ENCODE data around the gene MAN1C1. TPM values are rescaled to one million over a fixed set of nuclear protein-coding genes. Genes with fewer than 3 reads are reported as not detected.
A peak's percentile ranks its signal among the peaks of the same experiment; 100 is the strongest.

The MAN1C1 gene
- total RNA-seq, 1 donor from 2014 or later: 64.7 TPM

- H3K36me3 Mint-ChIP-seq (ENCODE audit: unreplicated experiment): peaks cover 30% of the 10 kb centered on the region
- H3K4me1 Mint-ChIP-seq (ENCODE audit: unreplicated experiment): peaks cover 3% of the 10 kb centered on the region
- peaks cover 28% of the 10 kb centered on the region for H3K27me3 Mint-ChIP-seq (ENCODE audit: unreplicated experiment)
- no peaks in the 10 kb centered on the region for H3K9me3 Mint-ChIP-seq (ENCODE audit: unreplicated experiment)
- H3K27ac Mint-ChIP-seq (ENCODE audit: unreplicated experiment): peak overlapping the region; percentile 1
- no peak overlapping the region for H3K4me3 Mint-ChIP-seq (ENCODE audit: unreplicated experiment)
- TF ChIP-seq, protein P1, sequence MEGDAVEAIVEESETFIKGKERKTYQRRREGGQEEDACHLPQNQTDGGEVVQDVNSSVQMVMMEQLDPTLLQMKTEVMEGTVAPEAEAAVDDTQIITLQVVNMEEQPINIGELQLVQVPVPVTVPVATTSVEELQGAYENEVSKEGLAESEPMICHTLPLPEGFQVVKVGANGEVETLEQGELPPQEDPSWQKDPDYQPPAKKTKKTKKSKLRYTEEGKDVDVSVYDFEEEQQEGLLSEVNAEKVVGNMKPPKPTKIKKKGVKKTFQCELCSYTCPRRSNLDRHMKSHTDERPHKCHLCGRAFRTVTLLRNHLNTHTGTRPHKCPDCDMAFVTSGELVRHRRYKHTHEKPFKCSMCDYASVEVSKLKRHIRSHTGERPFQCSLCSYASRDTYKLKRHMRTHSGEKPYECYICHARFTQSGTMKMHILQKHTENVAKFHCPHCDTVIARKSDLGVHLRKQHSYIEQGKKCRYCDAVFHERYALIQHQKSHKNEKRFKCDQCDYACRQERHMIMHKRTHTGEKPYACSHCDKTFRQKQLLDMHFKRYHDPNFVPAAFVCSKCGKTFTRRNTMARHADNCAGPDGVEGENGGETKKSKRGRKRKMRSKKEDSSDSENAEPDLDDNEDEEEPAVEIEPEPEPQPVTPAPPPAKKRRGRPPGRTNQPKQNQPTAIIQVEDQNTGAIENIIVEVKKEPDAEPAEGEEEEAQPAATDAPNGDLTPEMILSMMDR (IDR thresholded peaks at IDR 0.05): no peak
- no peak for DNase-seq (ENCODE audit: extremely low spot score, unreplicated experiment)
Observed at GRCh38 chr1:25673962-25674806, 57.6 kb downstream of the MAN1C1 start.

DNA sequence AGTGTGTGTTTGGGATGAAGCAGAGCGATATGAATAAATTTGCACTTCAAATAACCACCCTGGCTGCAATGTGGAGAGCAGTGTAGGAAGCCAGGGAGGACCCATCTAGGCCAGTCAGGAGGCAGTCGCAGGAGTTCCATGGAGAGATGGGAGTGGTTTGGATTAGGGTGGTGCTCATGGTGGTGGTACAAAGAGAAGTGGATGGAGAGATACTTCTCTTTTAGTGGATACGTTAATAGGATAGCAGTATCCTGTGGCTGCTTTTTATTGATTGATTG lies 58.2 kb downstream of the MAN1C1 start:
- Mint-ChIP-seq H3K27ac (ENCODE audit: unreplicated experiment) (no peak overlapping the region), H3K27me3 (ENCODE audit: unreplicated experiment) (peaks cover 28% of the 10 kb centered on the region), H3K4me1 (ENCODE audit: unreplicated experiment) (peaks cover 3% of the 10 kb centered on the region), H3K9me3 (ENCODE audit: unreplicated experiment) (no peaks in the 10 kb centered on the region), H3K4me3 (ENCODE audit: unreplicated experiment) (no peak overlapping the region), H3K36me3 (ENCODE audit: unreplicated experiment) (peaks cover 30% of the 10 kb centered on the region)
- DNase-seq (ENCODE audit: extremely low spot score, unreplicated experiment): no peak
- TF ChIP-seq, protein P1 (IDR thresholded peaks at IDR 0.05): no peak

DNA sequence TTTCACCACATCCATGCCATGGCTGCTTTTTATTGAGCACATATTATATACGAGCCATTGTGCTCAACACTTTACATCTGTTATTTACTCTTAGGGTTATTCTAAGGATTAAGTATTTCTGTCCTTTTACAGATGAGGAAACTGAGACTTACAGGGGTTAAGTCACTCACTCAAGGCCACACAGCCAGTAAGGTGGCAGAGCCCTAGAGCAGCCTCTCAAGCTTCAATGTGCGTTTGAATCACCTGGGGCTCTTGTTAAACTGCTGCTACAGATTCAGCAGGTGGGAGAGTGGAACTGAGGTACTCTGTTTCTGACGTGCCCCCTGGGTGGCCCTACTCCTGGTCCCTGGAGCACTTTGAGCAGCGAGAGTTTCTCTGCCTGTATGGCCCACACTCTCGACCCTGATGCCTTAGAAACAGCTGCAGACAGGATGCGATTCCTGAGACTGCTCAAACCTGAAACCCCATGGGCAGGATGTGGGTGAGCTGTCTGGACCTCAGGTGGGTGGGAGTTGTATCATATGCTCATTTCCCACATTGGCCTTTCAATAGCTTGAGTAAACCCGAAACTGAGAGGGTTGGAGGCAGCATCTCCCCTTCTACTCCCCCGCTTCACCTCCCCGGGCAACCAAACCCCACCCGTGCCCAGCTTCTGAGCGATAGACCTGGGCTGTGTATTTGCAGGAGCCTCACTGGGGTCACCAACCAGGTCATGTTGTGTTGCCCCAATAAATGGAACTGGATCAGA lies 59.3 kb downstream of the MAN1C1 start:
- TF ChIP-seq, protein P1 (IDR thresholded peaks at IDR 0.05): no peak
- Mint-ChIP-seq H3K9me3 (ENCODE audit: unreplicated experiment) (no peaks in the 10 kb centered on the region), H3K27me3 (ENCODE audit: unreplicated experiment) (peaks cover 34% of the 10 kb centered on the region), H3K36me3 (ENCODE audit: unreplicated experiment) (peaks cover 27% of the 10 kb centered on the region), H3K4me1 (ENCODE audit: unreplicated experiment) (peaks cover 3% of the 10 kb centered on the region), H3K4me3 (ENCODE audit: unreplicated experiment) (no peak overlapping the region), H3K27ac (ENCODE audit: unreplicated experiment) (no peak overlapping the region)
- no peak for DNase-seq (ENCODE audit: extremely low spot score, unreplicated experiment)

- Mint-ChIP-seq H3K9me3 (ENCODE audit: unreplicated experiment) (no peaks in the 10 kb centered on the region), H3K27ac (ENCODE audit: unreplicated experiment) (no peak overlapping the region), H3K27me3 (ENCODE audit: unreplicated experiment) (peaks cover 34% of the 10 kb centered on the region), H3K36me3 (ENCODE audit: unreplicated experiment) (peaks cover 24% of the 10 kb centered on the region), H3K4me3 (ENCODE audit: unreplicated experiment) (no peak overlapping the region), H3K4me1 (ENCODE audit: unreplicated experiment) (peaks cover 3% of the 10 kb centered on the region)
- TF ChIP-seq, protein P1 (IDR thresholded peaks at IDR 0.05): no peak
- DNase-seq (ENCODE audit: extremely low spot score, unreplicated experiment): no peak
Observed at GRCh38 chr1:25676488-25676887, 59.9 kb downstream of the MAN1C1 start.

DNA sequence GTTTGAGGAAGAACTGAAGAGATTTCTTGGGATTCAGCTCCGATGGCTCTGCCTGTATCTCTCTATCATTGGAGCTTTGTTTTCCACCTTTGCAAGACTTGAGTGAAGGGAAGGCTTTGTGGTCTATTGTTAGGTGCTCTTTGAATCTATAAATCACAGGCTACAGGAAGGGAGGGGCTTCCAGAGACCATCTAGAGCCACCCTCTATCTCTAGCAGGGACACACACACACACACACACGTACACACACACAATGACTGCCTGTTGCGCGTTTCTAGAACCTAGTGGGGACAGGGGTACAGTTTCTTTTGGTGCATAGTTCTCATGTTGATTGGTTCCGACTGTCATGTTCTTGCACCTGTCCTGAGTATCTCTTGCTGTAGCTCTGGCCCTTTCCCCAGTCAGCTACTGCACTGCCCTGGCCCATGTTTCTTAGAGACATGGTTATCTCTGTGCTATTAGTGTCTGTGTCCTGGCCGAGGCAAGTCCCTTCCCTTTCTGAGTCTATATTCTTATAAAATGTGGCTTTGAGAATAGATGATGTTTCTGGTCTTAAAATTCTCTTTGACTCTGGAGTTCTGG lies 60.7 kb downstream of the MAN1C1 start:
- Mint-ChIP-seq H3K36me3 (ENCODE audit: unreplicated experiment) (peaks cover 20% of the 10 kb centered on the region), H3K4me1 (ENCODE audit: unreplicated experiment) (peaks cover 3% of the 10 kb centered on the region), H3K9me3 (ENCODE audit: unreplicated experiment) (no peaks in the 10 kb centered on the region), H3K4me3 (ENCODE audit: unreplicated experiment) (no peak overlapping the region), H3K27me3 (ENCODE audit: unreplicated experiment) (peaks cover 34% of the 10 kb centered on the region), H3K27ac (ENCODE audit: unreplicated experiment) (no peak overlapping the region)
- TF ChIP-seq, protein P1 (IDR thresholded peaks at IDR 0.05): no peak
- DNase-seq (ENCODE audit: extremely low spot score, unreplicated experiment): no peak

Measured in osteocyte (in vitro differentiated cells).